Epithelial cell of proximal tubule (primary cell): Measurements from ENCODE around the gene PRICKLE4. TPM values are rescaled to one million over a fixed set of nuclear protein-coding genes. Genes with fewer than 3 reads are reported as not detected.

Experiments used
- DNase-seq: peaks from one replicate; pipeline ENCODE4 v3.0.0-alpha.2; 2011; ENCODE audit warnings: low read depth
- H3K4me3 ChIP-seq: 2 replicates; pipeline ENCODE4 v1.5.1; 2011; ENCODE audit warnings: low read depth, mild to moderate bottlenecking, low read length
- total RNA-seq: library from RNA; depleted of rRNA; stranded (reverse); fragments of >200 nt; gene quantifications from 2 replicates; pipeline ENCODE4 v1.2.3, GENCODE V29; 2015
- TF ChIP-seq, protein P1 (sequence below): conservative IDR thresholded peaks from 2 replicates; pipeline ENCODE4 v1.5.1; 2012; ENCODE audit warnings: low read depth, mild to moderate bottlenecking, low read length

Gene PRICKLE4
- total RNA-seq, 1 donor from 2014 or later = 2.2 TPM

DNA sequence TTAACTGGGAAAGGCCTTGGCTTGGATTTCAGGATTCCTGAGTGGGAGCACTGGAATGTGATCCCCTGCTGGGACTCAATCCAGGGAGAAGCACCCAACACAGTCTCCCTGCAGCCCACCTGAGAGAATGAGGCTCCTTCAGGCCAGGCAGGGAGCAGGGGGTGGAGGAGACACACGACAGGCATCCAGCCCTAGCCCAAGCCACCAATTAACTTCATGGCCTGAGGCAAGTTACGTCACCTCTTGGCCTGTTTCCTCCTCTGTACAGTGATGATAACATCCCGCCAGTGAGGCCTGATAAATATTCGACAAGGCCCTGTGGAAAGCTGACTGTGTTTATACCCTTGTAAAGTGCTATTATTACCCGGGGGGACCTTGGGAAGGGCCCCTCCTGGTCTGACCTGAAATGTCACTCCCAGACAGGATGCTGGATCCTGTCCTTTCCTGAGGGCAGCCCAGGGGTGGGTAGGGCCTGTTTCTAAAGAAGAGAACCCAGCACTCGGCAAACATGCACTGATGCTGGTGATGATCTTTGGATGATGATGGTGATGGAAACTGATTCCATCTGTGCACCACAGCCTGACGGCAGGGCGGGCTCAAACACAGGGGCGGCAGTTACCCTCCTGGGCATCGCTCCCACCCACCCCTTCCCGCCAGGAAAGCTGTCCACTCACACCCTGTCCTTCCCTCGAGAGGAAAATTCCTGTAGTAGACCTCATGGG lies 13.3 kb upstream of the PRICKLE4 start:
- DNase-seq = no peak
- TF ChIP-seq, protein P1, sequence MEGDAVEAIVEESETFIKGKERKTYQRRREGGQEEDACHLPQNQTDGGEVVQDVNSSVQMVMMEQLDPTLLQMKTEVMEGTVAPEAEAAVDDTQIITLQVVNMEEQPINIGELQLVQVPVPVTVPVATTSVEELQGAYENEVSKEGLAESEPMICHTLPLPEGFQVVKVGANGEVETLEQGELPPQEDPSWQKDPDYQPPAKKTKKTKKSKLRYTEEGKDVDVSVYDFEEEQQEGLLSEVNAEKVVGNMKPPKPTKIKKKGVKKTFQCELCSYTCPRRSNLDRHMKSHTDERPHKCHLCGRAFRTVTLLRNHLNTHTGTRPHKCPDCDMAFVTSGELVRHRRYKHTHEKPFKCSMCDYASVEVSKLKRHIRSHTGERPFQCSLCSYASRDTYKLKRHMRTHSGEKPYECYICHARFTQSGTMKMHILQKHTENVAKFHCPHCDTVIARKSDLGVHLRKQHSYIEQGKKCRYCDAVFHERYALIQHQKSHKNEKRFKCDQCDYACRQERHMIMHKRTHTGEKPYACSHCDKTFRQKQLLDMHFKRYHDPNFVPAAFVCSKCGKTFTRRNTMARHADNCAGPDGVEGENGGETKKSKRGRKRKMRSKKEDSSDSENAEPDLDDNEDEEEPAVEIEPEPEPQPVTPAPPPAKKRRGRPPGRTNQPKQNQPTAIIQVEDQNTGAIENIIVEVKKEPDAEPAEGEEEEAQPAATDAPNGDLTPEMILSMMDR = no peak
- H3K4me3 ChIP-seq = no peak overlapping the region

DNA sequence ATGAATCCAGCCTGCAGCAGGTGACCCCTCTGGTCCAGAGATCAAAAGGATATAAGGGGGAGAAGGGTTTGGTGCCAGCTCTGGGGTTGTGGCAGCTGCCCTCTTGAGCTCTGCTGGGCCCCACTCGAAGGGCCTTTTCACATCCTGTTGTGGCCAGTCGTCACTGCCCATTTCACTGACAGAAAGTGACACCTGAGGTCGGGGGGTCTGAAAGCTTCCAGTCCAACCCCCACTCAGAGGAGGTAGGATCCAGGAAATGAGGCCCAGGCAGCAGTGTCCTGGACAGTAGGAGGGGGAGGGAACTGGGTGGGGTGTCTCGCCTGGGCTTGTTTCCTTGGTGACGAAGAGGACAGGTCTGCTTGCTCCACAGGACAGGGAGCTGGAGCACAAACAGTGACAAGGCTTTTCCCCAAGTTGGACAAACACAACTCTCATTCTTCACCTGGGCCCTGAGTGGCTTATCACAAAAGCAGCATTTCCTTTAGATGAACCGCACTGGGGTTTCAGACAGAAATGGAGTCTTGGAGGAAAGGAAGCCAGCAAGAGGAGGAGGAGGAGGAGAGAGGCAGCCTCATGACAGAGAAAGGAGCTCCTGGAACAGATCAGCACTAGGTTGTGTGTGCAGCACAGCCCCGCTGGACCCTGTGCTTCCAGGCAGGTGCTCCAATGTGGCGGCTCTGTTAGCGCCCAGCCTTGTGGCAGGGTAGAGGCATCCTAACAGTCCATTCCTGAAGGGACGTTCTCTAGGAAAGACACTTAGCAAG lies 11.9 kb upstream of the PRICKLE4 start:
- TF ChIP-seq, protein P1 = no peak
- DNase-seq = no peak
- no peak overlapping the region for H3K4me3 ChIP-seq

DNA sequence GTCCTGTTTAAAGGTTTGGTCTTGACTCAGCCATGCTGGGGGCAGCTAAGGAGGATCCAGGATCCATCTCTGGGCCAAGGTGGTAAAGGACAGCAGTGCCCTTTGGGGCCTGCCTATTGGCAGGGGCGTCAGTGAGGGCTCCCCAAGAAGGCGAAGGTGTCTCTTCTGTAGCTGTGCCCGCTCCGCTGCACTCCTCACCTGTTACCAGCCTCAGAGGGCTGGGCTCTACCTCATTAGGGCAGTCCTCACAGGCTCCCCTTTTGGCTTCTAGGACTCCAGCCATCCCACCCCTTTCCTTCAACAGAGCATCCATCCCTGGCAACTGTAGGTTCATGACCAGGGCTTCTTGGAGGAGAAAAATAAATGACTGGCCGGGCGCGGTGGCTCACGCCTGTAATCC lies 11.2 kb upstream of the PRICKLE4 start:
- H3K4me3 ChIP-seq = no peak overlapping the region
- DNase-seq = no peak
- TF ChIP-seq, protein P1 = no peak

DNA sequence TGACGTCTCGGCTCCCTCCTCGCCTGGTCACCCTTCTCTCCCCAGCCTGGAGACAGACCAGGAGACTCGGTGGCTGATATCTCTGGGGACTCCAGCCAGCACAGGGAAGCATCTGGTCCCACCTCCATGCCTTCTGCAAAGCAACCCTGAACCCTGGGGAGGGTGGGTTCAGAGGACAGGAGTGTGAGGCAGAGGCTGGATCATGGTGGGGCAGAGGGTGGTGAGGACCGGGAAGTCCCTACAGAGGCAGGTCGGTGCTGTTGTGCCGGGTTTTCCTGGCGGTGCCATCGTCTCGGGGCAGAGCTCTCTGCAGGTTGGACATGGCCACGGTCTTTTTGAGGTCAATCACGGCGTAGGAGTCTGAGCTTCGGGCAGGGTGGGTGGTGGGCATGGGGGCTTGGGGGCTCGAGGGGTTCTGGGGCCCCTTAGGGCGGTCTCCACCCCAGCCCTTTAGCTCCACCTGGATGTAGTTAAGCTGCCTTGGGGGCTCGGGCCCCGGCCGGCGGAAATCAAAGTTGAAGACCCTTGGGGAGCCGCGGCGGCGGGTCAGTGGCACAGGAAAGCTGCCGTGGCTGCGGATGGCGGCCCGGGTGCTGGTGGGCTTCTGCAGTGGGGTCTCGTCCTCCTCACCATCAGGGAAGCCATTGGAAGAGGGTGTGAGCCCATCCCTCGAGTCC lies 10.1 kb upstream of the PRICKLE4 start:
- DNase-seq = no peak
- TF ChIP-seq, protein P1 = no peak
- H3K4me3 ChIP-seq = no peak overlapping the region

DNA sequence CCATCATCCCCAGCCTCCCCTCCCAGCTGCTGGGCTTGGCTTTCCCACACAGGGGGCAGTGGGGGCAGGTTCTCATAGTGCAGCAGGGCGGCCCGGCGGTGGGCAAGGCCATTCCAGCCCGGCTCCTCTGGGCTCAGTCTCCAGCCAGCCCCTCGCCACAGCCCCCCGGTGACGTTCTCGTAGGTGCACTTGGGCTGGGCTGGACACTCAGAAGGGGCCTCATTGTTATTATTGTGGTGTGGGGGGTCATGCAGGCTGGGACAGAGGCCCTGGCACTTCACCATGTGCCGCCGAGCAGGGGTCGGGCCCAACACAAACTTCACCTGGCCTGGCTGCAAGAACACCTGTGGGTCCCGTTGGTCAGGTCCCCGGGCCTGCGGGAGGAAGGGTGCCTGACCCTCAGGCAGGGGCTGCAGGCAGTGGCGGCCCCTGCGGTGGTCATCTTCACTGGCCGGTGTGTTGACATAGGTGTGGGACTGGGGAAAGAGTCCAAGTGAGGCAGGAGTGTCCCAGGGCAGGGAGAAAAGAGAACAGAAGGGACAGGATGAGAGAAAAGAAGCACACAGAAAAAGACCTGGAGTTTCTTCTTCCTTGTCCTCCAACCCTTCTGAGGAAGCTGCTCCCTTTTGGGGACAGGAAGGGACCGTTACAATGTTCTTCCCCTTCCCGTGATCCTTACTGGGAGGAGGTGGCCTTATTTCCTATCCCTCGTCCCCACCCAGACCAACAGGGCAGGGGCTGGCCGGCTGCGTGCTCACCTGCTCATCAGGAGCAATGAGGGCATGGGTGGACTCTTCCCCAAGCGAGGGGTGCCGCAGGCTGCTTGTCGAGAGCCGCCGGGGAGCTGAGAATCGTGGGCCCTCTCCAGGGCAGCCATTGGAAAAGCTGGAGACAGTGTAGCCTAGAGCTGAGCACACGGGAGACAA lies 9.3 kb upstream of the PRICKLE4 start:
- TF ChIP-seq, protein P1 = no peak
- no peak overlapping the region for H3K4me3 ChIP-seq
- DNase-seq = no peak

DNA sequence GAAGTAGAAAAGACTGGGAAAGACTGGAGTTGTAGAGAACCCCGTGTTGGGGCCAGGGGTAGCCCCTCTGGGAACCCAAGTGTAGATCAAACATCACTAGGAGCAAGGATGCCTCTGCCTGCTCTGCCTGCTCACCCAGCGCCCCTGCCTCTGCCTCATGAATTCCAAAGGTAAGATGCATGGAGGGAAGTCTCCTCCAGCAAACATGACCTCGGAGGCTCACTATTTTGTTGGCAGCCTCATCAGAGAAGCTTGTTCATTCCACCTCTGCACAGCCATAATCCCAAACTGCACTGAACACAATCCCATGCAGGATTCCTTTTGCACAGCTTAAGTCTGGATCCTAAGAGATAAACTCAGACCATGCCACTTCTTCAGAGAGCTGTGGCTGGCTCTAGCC lies 5.7 kb upstream of the PRICKLE4 start:
- TF ChIP-seq, protein P1 = no peak
- no peak overlapping the region for H3K4me3 ChIP-seq
- no peak for DNase-seq
